Neural cell (in vitro differentiated cells): Measurements from ENCODE around the gene BFSP1.

ENCODE experiments used
- EP300 ChIP-seq: fragments of 450-650 bp; conservative IDR thresholded peaks from 2 replicates; pipeline ENCODE4 v1.6.1; 2014; ENCODE audit warnings: antibody characterized with exemption, mild to moderate bottlenecking, moderate library complexity; ENCODE audit not compliant: poor library complexity, severe bottlenecking
- EZH2 ChIP-seq: fragments of 200-600, 300-800 bp; shearing (Covaris generic), sonication (generic); IDR thresholded peaks from 2 replicates; pipeline ENCODE4 v1.6.1; 2014; ENCODE audit warnings: antibody characterized with exemption, low read length, borderline replicate concordance, mild to moderate bottlenecking; ENCODE audit not compliant: insufficient read depth, poor library complexity, severe bottlenecking
- MXI1 ChIP-seq: fragments of 450-650 bp; conservative IDR thresholded peaks from 2 replicates; pipeline ENCODE4 v1.6.1; 2014; ENCODE audit warnings: antibody characterized with exemption, mild to moderate bottlenecking; ENCODE audit not compliant: poor library complexity, severe bottlenecking
- POLR2AphosphoS5 ChIP-seq: IDR thresholded peaks from 2 replicates; pipeline ENCODE4 v1.6.1; 2012
- RAD21 ChIP-seq: fragments of 450-650 bp; conservative IDR thresholded peaks from 2 replicates; pipeline ENCODE4 v1.6.1; 2014; ENCODE audit warnings: antibody characterized with exemption, mild to moderate bottlenecking, moderate library complexity
- SMC3 ChIP-seq: fragments of 450-650 bp; conservative IDR thresholded peaks from 2 replicates; pipeline ENCODE4 v1.6.1; 2014; ENCODE audit warnings: antibody characterized with exemption, mild to moderate bottlenecking, moderate library complexity; ENCODE audit not compliant: poor library complexity
- TAF1 ChIP-seq: IDR thresholded peaks from 2 replicates; pipeline ENCODE4 v1.6.1; 2012; ENCODE audit warnings: low read depth
- TF ChIP-seq, protein P1 (sequence below): fragments of 450-650 bp; IDR thresholded peaks from 2 replicates; pipeline ENCODE4 v1.5.1; 2014; ENCODE audit warnings: antibody characterized with exemption, mild to moderate bottlenecking, moderate library complexity; ENCODE audit not compliant: poor library complexity, severe bottlenecking

- TF ChIP-seq, protein P1, sequence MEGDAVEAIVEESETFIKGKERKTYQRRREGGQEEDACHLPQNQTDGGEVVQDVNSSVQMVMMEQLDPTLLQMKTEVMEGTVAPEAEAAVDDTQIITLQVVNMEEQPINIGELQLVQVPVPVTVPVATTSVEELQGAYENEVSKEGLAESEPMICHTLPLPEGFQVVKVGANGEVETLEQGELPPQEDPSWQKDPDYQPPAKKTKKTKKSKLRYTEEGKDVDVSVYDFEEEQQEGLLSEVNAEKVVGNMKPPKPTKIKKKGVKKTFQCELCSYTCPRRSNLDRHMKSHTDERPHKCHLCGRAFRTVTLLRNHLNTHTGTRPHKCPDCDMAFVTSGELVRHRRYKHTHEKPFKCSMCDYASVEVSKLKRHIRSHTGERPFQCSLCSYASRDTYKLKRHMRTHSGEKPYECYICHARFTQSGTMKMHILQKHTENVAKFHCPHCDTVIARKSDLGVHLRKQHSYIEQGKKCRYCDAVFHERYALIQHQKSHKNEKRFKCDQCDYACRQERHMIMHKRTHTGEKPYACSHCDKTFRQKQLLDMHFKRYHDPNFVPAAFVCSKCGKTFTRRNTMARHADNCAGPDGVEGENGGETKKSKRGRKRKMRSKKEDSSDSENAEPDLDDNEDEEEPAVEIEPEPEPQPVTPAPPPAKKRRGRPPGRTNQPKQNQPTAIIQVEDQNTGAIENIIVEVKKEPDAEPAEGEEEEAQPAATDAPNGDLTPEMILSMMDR = no peak
- TF ChIP-seq MXI1 = no peak
- TF ChIP-seq EZH2 = no peak
- no peak for TF ChIP-seq EP300
- TF ChIP-seq TAF1 = no peak
- TF ChIP-seq POLR2AphosphoS5 = no peak
- no peak for TF ChIP-seq SMC3
- no peak for TF ChIP-seq RAD21
Measured at GRCh38 chr20:17545127-17545526, 13.9 kb upstream of the BFSP1 start.
